ENCODE measurements around the gene CCDC186.

Gene CCDC186

DNA sequence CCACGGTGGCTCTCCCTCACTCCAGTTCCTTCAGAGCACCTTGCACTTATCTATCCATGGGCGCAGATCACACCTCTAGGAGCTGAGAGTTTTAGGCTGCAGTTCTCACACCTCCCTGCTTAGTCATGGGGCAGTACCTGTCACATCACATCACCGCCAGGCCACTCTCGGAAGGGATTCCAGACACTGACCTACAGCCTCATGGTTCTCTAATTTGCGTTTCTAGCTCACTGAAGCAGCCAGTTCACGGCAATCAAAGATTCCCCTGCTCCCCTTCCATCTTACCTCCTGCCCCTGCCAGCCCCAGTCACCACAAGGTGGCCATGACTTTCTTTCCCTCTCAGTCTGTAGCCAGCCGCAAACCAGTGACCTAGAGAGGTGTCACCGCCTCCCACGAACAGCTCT, 96.2 kb downstream of the CCDC186 start:
- H3K9me3 ChIP-seq (ENCODE audit: control insufficient read depth, low read length) = no peaks in the 10 kb centered on the region
- peaks cover 32% of the 10 kb centered on the region for H3K4me1 ChIP-seq (ENCODE audit: control insufficient read depth, insufficient read depth, low read length)
- no peak overlapping the region for H3K9ac ChIP-seq (ENCODE audit: low read length)
- H3K36me3 ChIP-seq (ENCODE audit: control insufficient read depth, insufficient read depth, low read length) = no peaks in the 10 kb centered on the region
- H3K4me3 ChIP-seq (ENCODE audit: low read length) = no peak overlapping the region
- H3K27me3 ChIP-seq (ENCODE audit: control insufficient read depth, insufficient read depth, low read length) = no peaks in the 10 kb centered on the region

DNA sequence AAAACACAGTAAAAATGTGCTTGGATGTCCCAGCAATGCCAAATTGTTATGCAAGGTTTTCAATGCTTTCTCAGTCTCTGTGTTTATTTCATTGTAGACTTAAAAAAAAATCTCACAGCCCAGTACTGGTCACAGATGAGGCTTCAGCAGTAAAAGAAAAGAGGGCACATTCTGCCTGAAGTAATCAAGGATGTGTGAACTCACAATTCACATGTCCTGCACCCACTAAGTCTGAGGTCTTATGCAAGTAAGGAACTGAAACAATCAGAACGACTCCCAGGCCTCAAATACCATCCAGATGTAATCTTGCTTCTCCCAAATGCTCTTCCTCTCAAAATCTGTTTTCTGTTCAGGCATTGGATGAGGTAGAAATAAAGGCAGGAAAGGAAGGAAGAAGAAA, 96.7 kb downstream of the CCDC186 start:
- H3K4me3 ChIP-seq (ENCODE audit: low read length) = no peak overlapping the region
- H3K9ac ChIP-seq (ENCODE audit: low read length) = no peak overlapping the region
- no peaks in the 10 kb centered on the region for H3K36me3 ChIP-seq (ENCODE audit: control insufficient read depth, insufficient read depth, low read length)
- peaks cover 27% of the 10 kb centered on the region for H3K4me1 ChIP-seq (ENCODE audit: control insufficient read depth, insufficient read depth, low read length)
- H3K9me3 ChIP-seq (ENCODE audit: control insufficient read depth, low read length) = no peaks in the 10 kb centered on the region
- no peaks in the 10 kb centered on the region for H3K27me3 ChIP-seq (ENCODE audit: control insufficient read depth, insufficient read depth, low read length)

DNA sequence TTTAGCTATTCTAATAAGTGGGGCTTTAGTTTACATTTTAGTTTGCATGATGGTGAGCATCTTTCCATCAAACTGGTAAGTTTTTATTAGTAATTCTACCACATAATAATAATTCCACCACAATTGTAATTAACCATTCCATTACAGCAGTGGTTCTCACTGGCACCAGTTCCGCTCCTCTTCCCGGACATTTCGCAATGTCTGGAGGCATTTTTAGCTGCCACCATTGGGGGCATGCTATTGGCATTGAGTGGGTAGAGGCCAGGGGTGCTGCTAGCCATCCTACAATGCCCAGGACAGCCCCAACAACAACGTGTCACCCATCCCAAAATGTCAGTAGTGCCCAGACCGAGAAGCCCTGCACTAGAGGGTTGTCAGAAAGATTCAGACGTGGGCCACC, 98.9 kb downstream of the CCDC186 start:
- no peak overlapping the region for H3K4me3 ChIP-seq (ENCODE audit: low read length)
- peaks cover 16% of the 10 kb centered on the region for H3K4me1 ChIP-seq (ENCODE audit: control insufficient read depth, insufficient read depth, low read length)
- H3K36me3 ChIP-seq (ENCODE audit: control insufficient read depth, insufficient read depth, low read length) = no peaks in the 10 kb centered on the region
- no peaks in the 10 kb centered on the region for H3K9me3 ChIP-seq (ENCODE audit: control insufficient read depth, low read length)
- H3K9ac ChIP-seq (ENCODE audit: low read length) = no peak overlapping the region
- no peaks in the 10 kb centered on the region for H3K27me3 ChIP-seq (ENCODE audit: control insufficient read depth, insufficient read depth, low read length)

DNA sequence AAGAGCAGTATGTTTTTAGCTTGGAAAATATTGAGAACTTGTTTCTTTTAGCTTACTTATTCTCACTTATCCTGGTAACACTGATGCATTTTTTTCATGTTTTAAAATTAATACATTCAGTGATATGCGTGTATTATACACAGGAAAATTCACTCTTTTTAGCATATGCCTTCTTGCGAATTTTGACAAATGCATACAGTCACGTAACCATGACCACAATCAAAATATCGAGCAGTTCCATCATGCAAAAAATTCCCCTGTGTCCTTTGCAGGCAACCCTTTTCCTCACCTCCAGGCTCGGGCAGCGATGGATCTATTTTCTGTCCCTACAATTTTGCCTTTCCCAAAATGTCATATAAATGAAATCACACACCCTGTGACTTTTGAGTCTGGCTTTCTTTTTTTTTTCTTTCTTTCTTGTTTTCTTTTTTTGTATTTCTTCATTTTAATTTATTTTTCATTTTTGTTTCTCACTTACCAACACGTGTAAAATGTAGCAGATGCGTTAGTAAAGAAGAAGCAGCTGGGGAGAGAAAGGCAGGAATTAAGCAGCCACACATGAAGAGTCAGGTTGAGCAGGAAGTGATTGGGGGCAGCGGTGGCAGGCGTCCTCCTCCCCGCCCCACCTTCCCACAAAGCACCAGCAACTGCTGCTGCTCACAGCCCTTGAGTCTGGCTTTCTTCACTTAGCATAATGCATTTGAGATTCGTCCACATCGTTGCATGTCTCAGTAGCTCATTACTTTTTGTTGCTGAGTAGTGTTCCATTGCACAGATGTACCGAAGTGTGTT, 100.4 kb downstream of the CCDC186 start:
- H3K9ac ChIP-seq (ENCODE audit: low read length) = no peak overlapping the region
- H3K27me3 ChIP-seq (ENCODE audit: control insufficient read depth, insufficient read depth, low read length) = no peaks in the 10 kb centered on the region
- H3K4me1 ChIP-seq (ENCODE audit: control insufficient read depth, insufficient read depth, low read length) = peaks cover 8% of the 10 kb centered on the region
- no peak overlapping the region for H3K4me3 ChIP-seq (ENCODE audit: low read length)
- no peaks in the 10 kb centered on the region for H3K9me3 ChIP-seq (ENCODE audit: control insufficient read depth, low read length)
- H3K36me3 ChIP-seq (ENCODE audit: control insufficient read depth, insufficient read depth, low read length) = no peaks in the 10 kb centered on the region

DNA sequence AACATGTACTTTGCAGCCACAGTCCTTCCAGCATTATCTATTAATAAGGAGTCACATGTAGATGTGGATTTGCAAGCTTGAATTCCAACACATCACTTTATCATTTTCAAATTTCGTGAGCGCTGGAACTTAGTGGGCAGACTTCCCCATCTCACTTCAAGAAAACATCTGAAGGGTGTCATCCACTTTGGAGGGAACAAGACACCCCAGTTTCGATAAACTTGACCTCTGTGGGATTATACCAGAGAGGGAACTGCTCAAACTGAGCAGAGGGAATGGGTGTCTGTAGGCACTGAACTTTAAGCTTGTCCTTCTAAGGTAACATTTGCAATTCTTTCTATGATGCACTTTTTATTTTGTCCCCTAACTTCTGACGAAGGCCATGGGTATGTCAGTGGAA, 102.8 kb downstream of the CCDC186 start:
- Histone ChIP-seq H3K36me3 (ENCODE audit: control insufficient read depth, insufficient read depth, low read length) (no peaks in the 10 kb centered on the region), H3K4me1 (ENCODE audit: control insufficient read depth, insufficient read depth, low read length) (no peaks in the 10 kb centered on the region), H3K9ac (ENCODE audit: low read length) (no peak overlapping the region), H3K4me3 (ENCODE audit: low read length) (no peak overlapping the region), H3K27me3 (ENCODE audit: control insufficient read depth, insufficient read depth, low read length) (no peaks in the 10 kb centered on the region), H3K9me3 (ENCODE audit: control insufficient read depth, low read length) (no peaks in the 10 kb centered on the region)
